GM12891 (cell line): ENCODE data around the gene LZTS2.

ENCODE experiments used
- POLR2AphosphoS5 ChIP-seq: IDR thresholded peaks from 2 replicates; pipeline ENCODE4 v1.6.1; 2011; ENCODE audit warnings: low read depth, low read length, control low read depth
- TAF1 ChIP-seq: IDR thresholded peaks from 2 replicates; pipeline ENCODE4 v1.6.1; 2011; ENCODE audit warnings: low read depth, low read length, control low read depth

DNA sequence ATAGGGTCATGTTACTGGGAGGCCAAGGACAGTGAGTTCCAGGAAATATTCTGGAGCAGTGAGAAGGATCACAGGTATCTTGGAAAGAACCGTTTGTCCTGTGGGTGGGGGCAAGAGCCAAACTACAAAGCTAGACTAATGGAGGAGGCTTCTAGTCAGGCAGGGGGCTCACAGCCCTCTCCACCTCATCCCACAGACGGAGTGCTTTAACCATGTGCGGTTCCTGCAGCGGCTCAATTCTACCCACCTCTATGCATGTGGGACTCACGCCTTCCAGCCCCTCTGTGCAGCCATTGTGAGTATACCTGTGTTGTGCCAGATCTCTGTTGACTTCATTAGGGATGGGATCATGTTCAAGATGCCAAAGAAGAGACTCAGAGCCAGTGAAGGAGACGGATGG lies 22.2 kb upstream of the LZTS2 start:
- no peak for TF ChIP-seq POLR2AphosphoS5
- no peak for TF ChIP-seq TAF1
